HepG2 (cell line): ENCODE measurements around the gene RTN4RL2. TPM values are rescaled to one million over a fixed set of nuclear protein-coding genes. Genes with fewer than 3 reads are reported as not detected.

ENCODE experiments used
- AHR ChIP-seq: IDR thresholded peaks from 2 replicates; pipeline ENCODE4 v1.6.1; 2018; ENCODE audit warnings: missing genetic modification reagents, missing compliant biosample characterization
- ARNT2 ChIP-seq: sonication (generic); formaldehyde crosslinking; IDR thresholded peaks from 2 replicates; pipeline ENCODE4 v1.8.0; 2022; ENCODE audit warnings: mild to moderate bottlenecking, low read depth, missing genetic modification reagents, moderate library complexity
- CEBPG ChIP-seq: IDR thresholded peaks from 2 replicates; pipeline ENCODE4 v1.6.1; 2016
- DZIP1 ChIP-seq: sonication (generic); formaldehyde crosslinking; IDR thresholded peaks from 2 replicates; pipeline ENCODE4 v1.5.0; 2020; ENCODE audit warnings: mild to moderate bottlenecking, missing genetic modification reagents
- FUBP1 ChIP-seq: sonication (generic); formaldehyde crosslinking; IDR thresholded peaks from 2 replicates; pipeline ENCODE4 v1.5.1; 2020; ENCODE audit warnings: missing genetic modification reagents, mild to moderate bottlenecking, borderline replicate concordance
- HNF4A ChIP-seq: sonication (generic); formaldehyde crosslinking; IDR thresholded peaks from 2 replicates; pipeline ENCODE4 v1.4.0; 2020; ENCODE audit warnings: missing genetic modification reagents
- PBX2 ChIP-seq: IDR thresholded peaks from 2 replicates; pipeline ENCODE4 v1.6.1; 2016; ENCODE audit warnings: control low read depth
- SOX6 ChIP-seq, 2 experiments: fragments of 450-650 bp in 1 of 2; sonication (generic) in 1 of 2; formaldehyde crosslinking in 1 of 2; IDR thresholded peaks; 2 replicates each; pipeline versions ENCODE4 v1.4.0 to v1.6.1; 2017 to 2020; ENCODE audit warnings: antibody characterized with exemption in 1 of 2, mild to moderate bottlenecking in 1 of 2, missing genetic modification reagents in 1 of 2
- THAP7 ChIP-seq: sonication (generic); formaldehyde crosslinking; IDR thresholded peaks from 2 replicates; pipeline ENCODE4 v1.8.1; 2023; ENCODE audit warnings: mild to moderate bottlenecking, missing genetic modification reagents
- THAP9 ChIP-seq: sonication (generic); formaldehyde crosslinking; IDR thresholded peaks from 2 replicates; pipeline ENCODE4; 2020; ENCODE audit warnings: missing genetic modification reagents, mild to moderate bottlenecking, borderline replicate concordance
- TIGD3 ChIP-seq: sonication (generic); formaldehyde crosslinking; IDR thresholded peaks from 2 replicates; pipeline ENCODE4 v1.5.1; 2020; ENCODE audit warnings: mild to moderate bottlenecking, missing genetic modification reagents, borderline replicate concordance
- ZFP1 ChIP-seq: IDR thresholded peaks from 2 replicates; pipeline ENCODE4 v1.6.1; 2016
- ZFP36L2 ChIP-seq: sonication (generic); formaldehyde crosslinking; IDR thresholded peaks from 2 replicates; pipeline ENCODE4 v1.4.0; 2020; ENCODE audit warnings: missing genetic modification reagents
- ZMYM2 ChIP-seq: sonication (generic); formaldehyde crosslinking; IDR thresholded peaks from 2 replicates; pipeline ENCODE4 v1.8.0; 2022; ENCODE audit warnings: mild to moderate bottlenecking, missing genetic modification reagents
- ZMYM4 ChIP-seq: sonication (generic); formaldehyde crosslinking; IDR thresholded peaks from 2 replicates; pipeline ENCODE4 v1.8.1; 2023; ENCODE audit warnings: mild to moderate bottlenecking, missing genetic modification reagents
- ZNF232 ChIP-seq: sonication (generic); formaldehyde crosslinking; IDR thresholded peaks from 2 replicates; pipeline ENCODE4 v1.4.0; 2020; ENCODE audit warnings: missing genetic modification reagents, borderline replicate concordance
- ZNF430 ChIP-seq: sonication (generic); formaldehyde crosslinking; IDR thresholded peaks from 2 replicates; pipeline ENCODE4 v1.9.0; 2021; ENCODE audit warnings: mild to moderate bottlenecking, missing genetic modification reagents
- ZNF678 ChIP-seq: sonication (generic); formaldehyde crosslinking; IDR thresholded peaks from 2 replicates; pipeline ENCODE4 v1.4.0; 2020; ENCODE audit warnings: mild to moderate bottlenecking, missing genetic modification reagents
- ZNF816 ChIP-seq: sonication (generic); formaldehyde crosslinking; IDR thresholded peaks from 2 replicates; pipeline ENCODE4 v1.8.0; 2022; ENCODE audit warnings: missing genetic modification reagents, mild to moderate bottlenecking, borderline replicate concordance
- polyA plus RNA-seq, 8 experiments: library from polyadenylated mRNA; depleted of rRNA in 3 of 8; stranded (reverse) in 7 of 8; unstranded in 1 of 8; fragments of >200 nt; fragmentation: Illumina TruSeq in 4 of 8; extraction: Trizol in 4 of 8; gene quantifications; 2 replicates each; pipeline versions ENCODE4 v1.2.1 to v1.2.3, GENCODE V29; 2011 to 2016; ENCODE audit warnings: low read depth in 4 of 8, missing spikeins in 1 of 8, mixed read lengths in 1 of 8; ENCODE audit not compliant: insufficient read depth in 1 of 8
- total RNA-seq, 5 experiments: library from RNA; depleted of rRNA; stranded (reverse); fragments of >200 nt; fragmentation: Illumina TruSeq; extraction: Trizol; gene quantifications; 2 replicates each; pipeline ENCODE4 v1.2.3, GENCODE V29; 2016; ENCODE audit warnings: low read depth in 1 of 5

The RTN4RL2 gene
- total and polyA plus RNA-seq, 2 of the 13 experiments (the other 11 are each of a cell fraction or from before 2014, with no cell fraction given): 1.3 to 4.3 TPM

- TF ChIP-seq SOX6 (IDR thresholded peaks at IDR 0.05) (no peak), SOX6 (CRISPR knock-in tag; IDR thresholded peaks at IDR 0.05) (peak; percentile 43; the same call in 1 of the 2 replicates), DZIP1 (CRISPR knock-in tag) (no peak), ZFP1 (CRISPR knock-in tag) (no peak), ARNT2 (CRISPR knock-in tag) (no peak), ZMYM4 (CRISPR knock-in tag) (0 out of 2 replicates have a peak, but pooled peaks have one; percentile 25), PBX2 (CRISPR knock-in tag) (no peak), FUBP1 (CRISPR knock-in tag) (no peak), TIGD3 (CRISPR knock-in tag) (no peak), AHR (no peak), ZNF430 (CRISPR knock-in tag) (no peak), THAP7 (CRISPR knock-in tag) (no peak), ZNF816 (no peak), CEBPG (peak; percentile 96), ZNF678 (CRISPR knock-in tag) (no peak), HNF4A (no peak), THAP9 (no peak), ZNF232 (CRISPR knock-in tag) (no peak), ZFP36L2 (no peak), ZMYM2 (CRISPR knock-in tag) (no peak)
These were observed 31.2 kb downstream of the RTN4RL2 start (continued) for GRCh38 chr11:57491371-57492061.
